Activated CD4-positive, alpha-beta memory T cell treated with anti-CD3 and anti-CD28 coated beads, Interleukin-2, amount 10 ng/mL, durations not matched to agents 7 days and 5 days (primary cell): ENCODE results near the gene NLRP2B. TPM values are rescaled to one million over a fixed set of nuclear protein-coding genes. Genes with fewer than 3 reads are reported as not detected.
"Not testable (repeated sequence)": the region's sequence is repeated elsewhere in the genome, so short reads cannot be mapped to it uniquely, and the experiment has no call there.

Experiments
- CTCF ChIA-PET: fragments of 350-600 bp; sonication (Branson Sonifier 250); formaldehyde crosslinking; loops from one replicate; lab custom pipeline; 2021; ENCODE audit warnings: antibody characterized with exemption, inconsistent platforms; lab: Charles Lee
- POLR2A ChIA-PET: fragments of 350-600 bp; sonication (Branson Sonifier 250); formaldehyde crosslinking; loops from one replicate; lab custom pipeline; 2021; ENCODE audit warnings: antibody characterized with exemption; lab: Charles Lee
- DNase-seq: peaks from one replicate; pipeline ENCODE4 v3.0.0-alpha.2; 2020
- H3K27ac Mint-ChIP-seq: one replicate; pipeline ENCODE4 v1.8.0; 2021; ENCODE audit warnings: mild to moderate bottlenecking, mixed read lengths
- H3K27me3 Mint-ChIP-seq: one replicate; pipeline ENCODE4 v1.8.0; 2021; ENCODE audit warnings: mixed read lengths
- H3K36me3 Mint-ChIP-seq: one replicate; pipeline ENCODE4 v1.8.0; 2021; ENCODE audit warnings: low read depth, mixed read lengths
- H3K4me1 Mint-ChIP-seq: one replicate; pipeline ENCODE4 v1.8.0; 2021; ENCODE audit warnings: mixed read lengths
- H3K4me3 Mint-ChIP-seq: one replicate; pipeline ENCODE4 v1.8.0; 2021; ENCODE audit warnings: mild to moderate bottlenecking, mixed read lengths
- H3K9me3 Mint-ChIP-seq: one replicate; pipeline ENCODE4 v1.8.0; 2021; ENCODE audit warnings: mixed read lengths
- total RNA-seq, 2 experiments: library from RNA; stranded (reverse); gene quantifications; one replicate each; pipeline ENCODE4 v1.2.3, GENCODE V29; 2021

The NLRP2B gene
- total RNA-seq: not detected

- Mint-ChIP-seq H3K9me3 (no peaks in the 10 kb centered on the region), H3K36me3 (no peaks in the 10 kb centered on the region), H3K27ac (no peak within 1 kb of the TSS), H3K4me1 (no peaks in the 10 kb centered on the region), H3K27me3 (no peaks in the 10 kb centered on the region), H3K4me3 (no peak within 1 kb of the TSS)
- CTCF ChIA-PET: no interaction called here
- DNase-seq: no peak
- POLR2A ChIA-PET: no interaction called here
These were observed at the start of gene NLRP2B for GRCh38 chrX:57680160-57680559. Gene NLRP2B (minus strand): TSS chrX:57680260.

GRCh38 chrX:57725995-57726394 lies 45.9 kb upstream of the NLRP2B start:
- DNase-seq, H3K4me3 Mint-ChIP-seq, CTCF ChIA-PET, H3K9me3 Mint-ChIP-seq, H3K36me3 Mint-ChIP-seq, H3K4me1 Mint-ChIP-seq, POLR2A ChIA-PET, H3K27me3 Mint-ChIP-seq, H3K27ac Mint-ChIP-seq: not testable (repeated sequence)

- no peaks in the 10 kb centered on the region for H3K4me1 Mint-ChIP-seq
- no peaks in the 10 kb centered on the region for H3K36me3 Mint-ChIP-seq
- no peak for DNase-seq
- H3K27ac Mint-ChIP-seq: no peak overlapping the region
- no peaks in the 10 kb centered on the region for H3K9me3 Mint-ChIP-seq
- no peak overlapping the region for H3K4me3 Mint-ChIP-seq
- ChIA-PET CTCF (no interaction called here), POLR2A (no interaction called here)
- no peaks in the 10 kb centered on the region for H3K27me3 Mint-ChIP-seq
These were observed 1.3 kb upstream of the NLRP2B start for GRCh38 chrX:57681341-57681740.

GRCh38 chrX:57678686-57679428 lies 1.2 kb downstream of the NLRP2B start:
- Mint-ChIP-seq H3K4me3 (no peak overlapping the region), H3K4me1 (no peaks in the 10 kb centered on the region), H3K36me3 (no peaks in the 10 kb centered on the region), H3K9me3 (no peaks in the 10 kb centered on the region), H3K27me3 (no peaks in the 10 kb centered on the region), H3K27ac (no peak overlapping the region)
- DNase-seq: no peak
- ChIA-PET POLR2A (interaction anchor here (1.0 kb wide), 1 partner anchor 9 kb away, joined by 3 read pairs; no protein-coding TSS in a partner anchor), CTCF (no interaction called here)

GRCh38 chrX:57677132-57677858 lies 2.8 kb downstream of the NLRP2B start:
- Mint-ChIP-seq H3K27ac (no peak overlapping the region), H3K27me3 (no peaks in the 10 kb centered on the region), H3K9me3 (no peaks in the 10 kb centered on the region), H3K4me3 (no peak overlapping the region), H3K36me3 (no peaks in the 10 kb centered on the region), H3K4me1 (no peaks in the 10 kb centered on the region)
- DNase-seq: no peak
- POLR2A ChIA-PET: no interaction called here
- CTCF ChIA-PET: no interaction called here

GRCh38 chrX:57675320-57675719 lies 4.7 kb downstream of the NLRP2B start:
- CTCF ChIA-PET: no interaction called here
- no peaks in the 10 kb centered on the region for H3K36me3 Mint-ChIP-seq
- no peak for DNase-seq
- H3K4me3 Mint-ChIP-seq: no peak overlapping the region
- H3K4me1 Mint-ChIP-seq: no peaks in the 10 kb centered on the region
- H3K27ac Mint-ChIP-seq: no peak overlapping the region
- POLR2A ChIA-PET: no interaction called here
- H3K27me3 Mint-ChIP-seq: no peaks in the 10 kb centered on the region
- H3K9me3 Mint-ChIP-seq: no peaks in the 10 kb centered on the region

GRCh38 chrX:57674861-57675260 lies 5.2 kb downstream of the NLRP2B start:
- H3K27me3 Mint-ChIP-seq: no peaks in the 10 kb centered on the region
- H3K9me3 Mint-ChIP-seq: no peaks in the 10 kb centered on the region
- H3K4me1 Mint-ChIP-seq: no peaks in the 10 kb centered on the region
- no peak for DNase-seq
- no peaks in the 10 kb centered on the region for H3K36me3 Mint-ChIP-seq
- no peak overlapping the region for H3K4me3 Mint-ChIP-seq
- ChIA-PET POLR2A (no interaction called here), CTCF (no interaction called here)
- no peak overlapping the region for H3K27ac Mint-ChIP-seq

GRCh38 chrX:57669961-57670360 lies 10.1 kb downstream of the NLRP2B start:
- Mint-ChIP-seq H3K4me3 (no peak overlapping the region), H3K36me3 (no peaks in the 10 kb centered on the region), H3K9me3 (no peaks in the 10 kb centered on the region), H3K27ac (no peak overlapping the region), H3K27me3 (no peaks in the 10 kb centered on the region), H3K4me1 (no peaks in the 10 kb centered on the region)
- POLR2A ChIA-PET: interaction anchor here (0.9 kb wide), 1 partner anchor 9 kb away, joined by 3 read pairs; no protein-coding TSS in a partner anchor
- no peak for DNase-seq
- CTCF ChIA-PET: no interaction called here

GRCh38 chrX:57667010-57667409 lies 13.1 kb downstream of the NLRP2B start:
- POLR2A ChIA-PET: no interaction called here

GRCh38 chrX:57655065-57655464 lies 25.0 kb downstream of the NLRP2B start:
- Mint-ChIP-seq H3K9me3 (no peaks in the 10 kb centered on the region), H3K36me3 (no peaks in the 10 kb centered on the region), H3K27me3 (no peaks in the 10 kb centered on the region)

More at GRCh38 chrX:57667010-57667409, 13.1 kb downstream of the NLRP2B start:
- H3K36me3 Mint-ChIP-seq: no peaks in the 10 kb centered on the region
- no peak overlapping the region for H3K4me3 Mint-ChIP-seq
- H3K4me1 Mint-ChIP-seq: no peaks in the 10 kb centered on the region
- no peaks in the 10 kb centered on the region for H3K27me3 Mint-ChIP-seq
- H3K9me3 Mint-ChIP-seq: no peaks in the 10 kb centered on the region
- no peak overlapping the region for H3K27ac Mint-ChIP-seq
- DNase-seq: no peak
- CTCF ChIA-PET: no interaction called here

GRCh38 chrX:57652705-57653104 lies 27.4 kb downstream of the NLRP2B start:
- POLR2A ChIA-PET: no interaction called here
- Mint-ChIP-seq H3K4me1 (no peaks in the 10 kb centered on the region), H3K27ac (no peak overlapping the region), H3K27me3 (no peaks in the 10 kb centered on the region), H3K36me3 (no peaks in the 10 kb centered on the region), H3K9me3 (no peaks in the 10 kb centered on the region), H3K4me3 (no peak overlapping the region)
- DNase-seq: no peak
- CTCF ChIA-PET: no interaction called here

More at GRCh38 chrX:57655065-57655464, 25.0 kb downstream of the NLRP2B start:
- no peak for DNase-seq
- Mint-ChIP-seq H3K4me1 (no peaks in the 10 kb centered on the region), H3K4me3 (no peak overlapping the region), H3K27ac (no peak overlapping the region)
- ChIA-PET POLR2A (no interaction called here), CTCF (no interaction called here)

- H3K27ac Mint-ChIP-seq: no peak overlapping the region
- H3K4me1 Mint-ChIP-seq: no peaks in the 10 kb centered on the region
These were observed 28.7 kb downstream of the NLRP2B start for GRCh38 chrX:57651169-57651919.

GRCh38 chrX:57647020-57647419 lies 33.0 kb downstream of the NLRP2B start:
- Mint-ChIP-seq H3K9me3 (no peaks in the 10 kb centered on the region), H3K27ac (no peak overlapping the region), H3K4me3 (no peak overlapping the region), H3K27me3 (no peaks in the 10 kb centered on the region), H3K4me1 (no peaks in the 10 kb centered on the region), H3K36me3 (no peaks in the 10 kb centered on the region)
- ChIA-PET CTCF (no interaction called here), POLR2A (no interaction called here)
- no peak for DNase-seq

More at GRCh38 chrX:57651169-57651919, 28.7 kb downstream of the NLRP2B start:
- no peaks in the 10 kb centered on the region for H3K36me3 Mint-ChIP-seq
- no peak for DNase-seq
- H3K4me3 Mint-ChIP-seq: no peak overlapping the region
- H3K27me3 Mint-ChIP-seq: no peaks in the 10 kb centered on the region
- ChIA-PET CTCF (no interaction called here), POLR2A (no interaction called here)
- H3K9me3 Mint-ChIP-seq: no peaks in the 10 kb centered on the region
